Coronary artery (tissue), 2 donors: Measurements from ENCODE around the gene EPB41L1.

Experiments
- DNase-seq: peaks from one replicate; pipeline ENCODE4 v3.0.0-alpha.2; 2017; ENCODE audit warnings: low spot score
- H3K27ac ChIP-seq, 2 donors: fragments of 200-600 bp; sonication (generic); one replicate each; pipeline ENCODE4 v1.5.1; 2016 to 2019
- H3K4me3 ChIP-seq: fragments of 200-600 bp; sonication (generic); 2 replicates; pipeline ENCODE4 v1.5.1; 2016; ENCODE audit warnings: mild to moderate bottlenecking, moderate library complexity
- TF ChIP-seq, protein P1 (sequence below): fragments of 200-600 bp; sonication (generic); IDR thresholded peaks from one replicate; pipeline ENCODE4 v1.5.1; 2019; ENCODE audit warnings: antibody characterized with exemption

Gene EPB41L1

DNA sequence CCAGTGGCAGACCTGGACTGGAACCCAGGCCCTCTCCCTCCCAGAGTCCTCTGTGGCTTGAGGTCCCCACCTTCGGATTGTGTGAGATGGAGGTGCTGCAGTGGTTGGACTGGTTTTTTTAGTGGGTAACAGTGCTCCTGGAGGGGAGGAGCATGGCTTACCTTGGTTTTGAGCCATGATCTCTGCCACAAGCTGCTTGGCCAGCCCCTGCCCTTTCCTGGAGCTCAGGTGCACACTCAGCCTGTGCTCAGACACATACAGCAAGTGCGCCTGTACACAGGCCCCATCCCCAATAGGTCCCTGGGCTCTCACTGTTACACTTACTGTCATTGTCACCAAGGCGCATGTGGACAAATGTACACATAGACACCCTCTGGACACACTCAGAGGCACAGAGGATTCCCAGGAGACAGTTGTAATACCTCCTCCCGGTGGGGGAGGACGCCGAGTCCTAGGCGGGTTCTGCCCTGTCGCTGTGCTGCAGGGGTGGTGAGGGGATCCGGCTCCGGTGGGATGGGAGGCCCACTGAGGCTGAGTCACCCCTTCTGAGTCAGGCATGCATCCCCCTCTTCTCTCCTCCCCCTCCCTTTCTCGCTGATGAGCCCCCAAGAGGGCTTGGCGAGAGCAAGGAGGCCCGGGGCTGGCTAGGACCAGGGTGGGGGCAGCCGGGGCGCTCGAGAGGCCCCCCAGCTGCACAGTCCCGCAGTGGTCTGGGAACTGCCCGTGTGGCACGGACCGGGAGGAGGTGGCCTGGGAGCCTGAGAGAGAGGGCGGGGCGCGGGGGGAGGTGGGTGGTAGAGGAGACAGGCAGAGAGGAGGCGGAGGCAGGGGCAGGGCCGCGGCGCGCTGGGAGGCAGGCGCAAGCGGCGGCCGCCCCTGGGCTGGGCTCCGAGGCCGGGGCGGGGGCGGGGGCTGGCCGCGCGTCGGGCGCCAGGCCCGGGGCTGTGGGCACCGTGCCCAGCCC lies 522 bp upstream of the EPB41L1 start:
- TF ChIP-seq, protein P1, sequence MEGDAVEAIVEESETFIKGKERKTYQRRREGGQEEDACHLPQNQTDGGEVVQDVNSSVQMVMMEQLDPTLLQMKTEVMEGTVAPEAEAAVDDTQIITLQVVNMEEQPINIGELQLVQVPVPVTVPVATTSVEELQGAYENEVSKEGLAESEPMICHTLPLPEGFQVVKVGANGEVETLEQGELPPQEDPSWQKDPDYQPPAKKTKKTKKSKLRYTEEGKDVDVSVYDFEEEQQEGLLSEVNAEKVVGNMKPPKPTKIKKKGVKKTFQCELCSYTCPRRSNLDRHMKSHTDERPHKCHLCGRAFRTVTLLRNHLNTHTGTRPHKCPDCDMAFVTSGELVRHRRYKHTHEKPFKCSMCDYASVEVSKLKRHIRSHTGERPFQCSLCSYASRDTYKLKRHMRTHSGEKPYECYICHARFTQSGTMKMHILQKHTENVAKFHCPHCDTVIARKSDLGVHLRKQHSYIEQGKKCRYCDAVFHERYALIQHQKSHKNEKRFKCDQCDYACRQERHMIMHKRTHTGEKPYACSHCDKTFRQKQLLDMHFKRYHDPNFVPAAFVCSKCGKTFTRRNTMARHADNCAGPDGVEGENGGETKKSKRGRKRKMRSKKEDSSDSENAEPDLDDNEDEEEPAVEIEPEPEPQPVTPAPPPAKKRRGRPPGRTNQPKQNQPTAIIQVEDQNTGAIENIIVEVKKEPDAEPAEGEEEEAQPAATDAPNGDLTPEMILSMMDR = no peak
- Histone ChIP-seq H3K4me3 (peak overlapping the region; percentile 93), H3K27ac (peak overlapping the region; percentile 73 to 90)
- DNase-seq = peak; percentile 85

DNA sequence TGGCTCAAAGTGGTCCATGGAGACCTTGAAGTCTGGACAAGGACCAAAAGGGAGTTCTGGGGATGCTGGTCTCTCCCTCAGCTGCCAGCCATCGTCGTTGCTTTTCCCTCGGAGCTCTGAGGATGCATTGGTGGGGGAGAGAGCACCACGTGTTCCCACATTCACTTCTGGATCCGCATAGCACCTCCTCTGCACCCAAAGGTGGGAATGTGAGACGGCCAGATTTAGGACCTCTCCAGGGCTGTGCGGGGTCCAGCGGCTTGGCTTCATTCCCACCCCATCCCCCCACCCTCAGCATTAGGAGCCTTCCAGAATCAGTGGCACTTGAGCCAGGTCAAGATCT lies 1.1 kb downstream of the EPB41L1 start:
- DNase-seq = no peak
- H3K4me3 ChIP-seq = peak overlapping the region; percentile 93
- TF ChIP-seq, protein P1 = no peak

DNA sequence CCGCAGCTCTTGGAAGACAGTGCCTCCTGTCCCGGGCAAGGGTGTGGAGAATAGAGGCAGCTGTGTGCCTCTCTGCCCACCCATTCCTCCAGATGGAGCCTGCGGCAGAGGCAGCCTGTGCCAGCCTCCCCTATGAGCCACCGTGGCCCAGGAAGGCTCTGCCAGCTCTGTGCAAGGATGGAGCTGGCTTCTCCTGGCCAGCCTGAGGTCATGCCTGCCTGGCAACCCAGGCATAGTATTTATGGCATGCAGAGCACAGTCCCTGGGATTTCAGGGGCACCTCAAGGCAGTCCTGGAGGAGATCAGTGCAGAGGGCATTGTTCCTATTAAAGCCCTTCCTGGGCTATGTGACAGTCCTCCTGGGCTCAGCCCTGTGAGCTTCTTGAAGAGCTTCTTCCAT lies 1.5 kb downstream of the EPB41L1 start:
- TF ChIP-seq, protein P1 = no peak
- Histone ChIP-seq H3K27ac (peak overlapping the region in 1 of 2 donors; percentile 90), H3K4me3 (peak overlapping the region; percentile 93)
- no peak for DNase-seq

More for the DNA sequence above, 1.1 kb downstream of the EPB41L1 start:
- H3K27ac ChIP-seq = peak overlapping the region in 1 of 2 donors; percentile 90

DNA sequence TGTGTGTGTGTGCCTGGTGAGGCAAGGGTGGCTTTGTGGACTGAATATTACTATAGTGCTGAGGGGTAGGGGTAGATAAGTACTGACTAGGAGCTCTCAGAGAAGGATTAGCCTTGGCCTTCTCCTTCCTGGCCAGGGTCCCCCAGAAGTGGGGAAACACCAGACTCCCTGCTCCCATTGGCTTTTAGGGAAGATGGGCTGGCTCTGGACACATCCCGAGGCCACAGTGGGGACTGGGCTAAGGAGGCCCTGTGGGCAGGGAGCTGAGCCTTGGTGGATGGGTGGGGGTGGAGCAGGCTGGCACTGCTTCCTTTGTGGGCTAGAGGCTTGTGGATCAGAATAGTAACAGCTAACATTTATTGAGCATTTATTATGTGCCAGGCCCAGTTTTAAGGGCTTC lies 3.1 kb downstream of the EPB41L1 start:
- H3K27ac ChIP-seq = no peak overlapping the region
- no peak overlapping the region for H3K4me3 ChIP-seq
- TF ChIP-seq, protein P1 = no peak
- DNase-seq = no peak

DNA sequence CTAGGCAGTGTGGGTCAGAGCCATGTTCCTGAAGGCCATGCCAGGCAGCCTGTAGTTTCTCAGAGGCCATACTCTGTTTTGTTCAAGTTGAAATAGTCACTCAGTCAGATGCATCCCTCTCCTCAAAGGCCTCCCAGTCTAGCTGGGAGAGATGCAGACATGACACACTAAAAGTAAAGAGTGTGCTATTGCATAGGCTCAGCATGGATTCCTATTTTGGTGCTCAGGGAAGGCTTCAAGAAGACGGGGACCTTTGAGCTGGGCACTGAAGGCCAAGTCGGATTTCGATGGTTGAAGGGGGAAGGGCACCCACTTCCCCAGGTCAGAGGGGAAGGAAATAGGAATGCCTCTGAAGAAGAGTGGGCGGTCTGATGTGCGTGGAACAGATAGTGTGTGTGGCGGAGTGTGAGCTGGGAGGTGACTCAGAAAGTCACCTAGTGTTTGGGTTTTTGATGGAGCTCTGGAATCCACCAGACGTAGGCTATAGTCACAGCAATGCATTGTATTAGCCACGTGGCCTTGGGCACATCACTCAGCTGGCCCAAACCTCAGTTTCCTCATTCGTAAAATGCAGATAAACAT lies 3.7 kb downstream of the EPB41L1 start:
- DNase-seq = no peak
- TF ChIP-seq, protein P1 = no peak
- Histone ChIP-seq H3K4me3 (no peak overlapping the region), H3K27ac (no peak overlapping the region)

DNA sequence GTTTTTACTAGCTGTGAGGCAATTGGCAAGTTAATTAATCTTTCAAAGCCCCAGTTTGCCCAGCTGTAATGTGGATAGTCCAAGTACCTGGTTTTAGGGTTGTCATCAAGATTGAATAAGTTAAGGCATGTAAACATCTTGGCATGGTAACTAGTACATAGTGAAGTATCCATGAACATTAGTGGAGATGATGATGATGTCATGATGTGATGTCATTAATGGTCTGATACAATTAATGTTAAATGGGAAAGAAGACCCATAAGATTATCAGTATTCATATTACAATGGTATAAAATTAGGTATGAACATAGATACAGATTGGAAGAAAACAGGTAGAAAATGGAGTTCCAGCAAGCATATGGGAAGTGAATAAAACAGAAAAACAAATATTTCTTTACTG lies 5.3 kb downstream of the EPB41L1 start:
- Histone ChIP-seq H3K4me3 (no peak overlapping the region), H3K27ac (no peak overlapping the region)
- TF ChIP-seq, protein P1 = no peak
- no peak for DNase-seq
